HepG2 (cell line): Measurements from ENCODE around the gene TRABD. TPM values are rescaled to one million over a fixed set of nuclear protein-coding genes. Genes with fewer than 3 reads are reported as not detected.

Source experiments
- AKAP8 ChIP-seq: sonication (generic); formaldehyde crosslinking; IDR thresholded peaks from 2 replicates; pipeline ENCODE4 v1.5.1; 2020; ENCODE audit warnings: mild to moderate bottlenecking, missing genetic modification reagents
- KLF12 ChIP-seq: sonication (generic); formaldehyde crosslinking; IDR thresholded peaks from 2 replicates; pipeline ENCODE4 v1.4.0; 2020; ENCODE audit warnings: missing genetic modification reagents, borderline replicate concordance
- KLF6 ChIP-seq: IDR thresholded peaks from 2 replicates; pipeline ENCODE4 v1.8.0; 2016; ENCODE audit warnings: missing biosample characterization, missing genetic modification reagents
- RBFOX2 ChIP-seq: fragments of 200-400 bp; formaldehyde crosslinking; IDR thresholded peaks from 2 replicates; pipeline ENCODE4 v1.6.1; 2017; ENCODE audit warnings: low read depth, mild to moderate bottlenecking, low read length
- ZNF350 ChIP-seq: sonication (generic); formaldehyde crosslinking; IDR thresholded peaks from 2 replicates; pipeline ENCODE4 v1.4.0; 2020; ENCODE audit warnings: mild to moderate bottlenecking, low read depth, missing genetic modification reagents, borderline replicate concordance
- polyA plus RNA-seq, 8 experiments: library from polyadenylated mRNA; depleted of rRNA in 3 of 8; stranded (reverse) in 7 of 8; unstranded in 1 of 8; fragments of >200 nt; fragmentation: Illumina TruSeq in 4 of 8; extraction: Trizol in 4 of 8; gene quantifications; 2 replicates each; pipeline versions ENCODE4 v1.2.1 to v1.2.3, GENCODE V29; 2011 to 2016; ENCODE audit warnings: low read depth in 4 of 8, missing spikeins in 1 of 8, mixed read lengths in 1 of 8; ENCODE audit not compliant: insufficient read depth in 1 of 8
- total RNA-seq, 5 experiments: library from RNA; depleted of rRNA; stranded (reverse); fragments of >200 nt; fragmentation: Illumina TruSeq; extraction: Trizol; gene quantifications; 2 replicates each; pipeline ENCODE4 v1.2.3, GENCODE V29; 2016; ENCODE audit warnings: low read depth in 1 of 5
- TF ChIP-seq, protein P1 (sequence below): sonication (generic); formaldehyde crosslinking; IDR thresholded peaks from 2 replicates; pipeline ENCODE4 v1.4.0; 2020; ENCODE audit warnings: missing genetic modification reagents
- TF ChIP-seq, protein P2 (sequence below): sonication (generic); formaldehyde crosslinking; IDR thresholded peaks from 2 replicates; pipeline ENCODE4 v1.5.0; 2020; ENCODE audit warnings: missing genetic modification reagents
- TF ChIP-seq, protein P3 (sequence below), 2 experiments: sonication (generic) in 1 of 2; formaldehyde crosslinking in 1 of 2; IDR thresholded peaks; 2 replicates each; pipeline versions ENCODE4 v1.4.0 to v1.6.1; 2016 to 2020; ENCODE audit warnings: borderline replicate concordance in 1 of 2, low read depth in 1 of 2, mild to moderate bottlenecking in 1 of 2, missing genetic modification reagents in 1 of 2
- TF ChIP-seq, protein P4 (sequence below): sonication (generic); formaldehyde crosslinking; IDR thresholded peaks from 2 replicates; pipeline ENCODE4 v1.4.0; 2020; ENCODE audit warnings: missing genetic modification reagents, borderline replicate concordance
- TF ChIP-seq, protein P5 (sequence below): sonication (generic); formaldehyde crosslinking; IDR thresholded peaks from 2 replicates; pipeline ENCODE4 v1.5.0; 2020; ENCODE audit warnings: mild to moderate bottlenecking, missing genetic modification reagents

TRABD gene
- total and polyA plus RNA-seq, 2 of the 13 experiments (the other 11 are each of a cell fraction or from before 2014, with no cell fraction given) = 21.5 to 28.9 TPM

DNA sequence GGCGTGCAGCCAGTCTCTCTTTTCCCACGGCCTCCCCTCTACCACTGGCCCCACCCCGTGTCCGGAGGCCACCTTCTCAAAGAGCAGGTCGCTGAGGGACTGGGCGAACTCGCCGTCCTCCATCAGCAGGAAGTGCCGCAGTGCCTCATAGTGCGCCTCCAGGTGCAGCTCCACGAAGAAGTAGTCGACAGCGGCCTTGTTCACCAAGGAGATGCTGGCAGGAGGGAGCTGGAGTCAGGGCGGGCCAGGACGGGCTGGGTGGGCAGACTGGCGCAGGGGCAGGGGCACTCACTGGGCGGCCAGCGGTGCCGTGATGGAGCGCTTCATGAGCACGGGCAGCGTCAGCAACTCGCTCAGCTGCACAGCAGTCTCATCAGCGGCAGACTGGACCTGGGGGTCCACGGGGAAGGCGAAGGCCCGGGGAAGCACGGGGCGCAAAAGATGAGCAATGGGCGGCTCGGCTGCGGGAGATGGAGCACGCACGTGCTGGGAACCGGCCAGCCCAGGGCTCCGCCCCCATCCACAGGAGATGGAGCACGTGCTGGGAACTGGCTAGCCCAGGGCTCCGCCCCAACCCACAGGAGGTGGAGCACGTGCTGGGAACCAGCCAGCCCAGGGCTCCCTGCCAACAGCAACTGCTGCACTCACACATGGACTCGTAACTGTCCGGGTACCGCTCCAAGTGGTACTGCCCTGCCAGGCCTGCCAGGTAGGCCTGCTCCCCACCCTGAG lies 33.4 kb downstream of the TRABD start (continued):
- TF ChIP-seq, protein P1, sequence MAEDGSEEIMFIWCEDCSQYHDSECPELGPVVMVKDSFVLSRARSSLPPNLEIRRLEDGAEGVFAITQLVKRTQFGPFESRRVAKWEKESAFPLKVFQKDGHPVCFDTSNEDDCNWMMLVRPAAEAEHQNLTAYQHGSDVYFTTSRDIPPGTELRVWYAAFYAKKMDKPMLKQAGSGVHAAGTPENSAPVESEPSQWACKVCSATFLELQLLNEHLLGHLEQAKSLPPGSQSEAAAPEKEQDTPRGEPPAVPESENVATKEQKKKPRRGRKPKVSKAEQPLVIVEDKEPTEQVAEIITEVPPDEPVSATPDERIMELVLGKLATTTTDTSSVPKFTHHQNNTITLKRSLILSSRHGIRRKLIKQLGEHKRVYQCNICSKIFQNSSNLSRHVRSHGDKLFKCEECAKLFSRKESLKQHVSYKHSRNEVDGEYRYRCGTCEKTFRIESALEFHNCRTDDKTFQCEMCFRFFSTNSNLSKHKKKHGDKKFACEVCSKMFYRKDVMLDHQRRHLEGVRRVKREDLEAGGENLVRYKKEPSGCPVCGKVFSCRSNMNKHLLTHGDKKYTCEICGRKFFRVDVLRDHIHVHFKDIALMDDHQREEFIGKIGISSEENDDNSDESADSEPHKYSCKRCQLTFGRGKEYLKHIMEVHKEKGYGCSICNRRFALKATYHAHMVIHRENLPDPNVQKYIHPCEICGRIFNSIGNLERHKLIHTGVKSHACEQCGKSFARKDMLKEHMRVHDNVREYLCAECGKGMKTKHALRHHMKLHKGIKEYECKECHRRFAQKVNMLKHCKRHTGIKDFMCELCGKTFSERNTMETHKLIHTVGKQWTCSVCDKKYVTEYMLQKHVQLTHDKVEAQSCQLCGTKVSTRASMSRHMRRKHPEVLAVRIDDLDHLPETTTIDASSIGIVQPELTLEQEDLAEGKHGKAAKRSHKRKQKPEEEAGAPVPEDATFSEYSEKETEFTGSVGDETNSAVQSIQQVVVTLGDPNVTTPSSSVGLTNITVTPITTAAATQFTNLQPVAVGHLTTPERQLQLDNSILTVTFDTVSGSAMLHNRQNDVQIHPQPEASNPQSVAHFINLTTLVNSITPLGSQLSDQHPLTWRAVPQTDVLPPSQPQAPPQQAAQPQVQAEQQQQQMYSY (CRISPR knock-in tag) = no peak
- TF ChIP-seq, protein P2, sequence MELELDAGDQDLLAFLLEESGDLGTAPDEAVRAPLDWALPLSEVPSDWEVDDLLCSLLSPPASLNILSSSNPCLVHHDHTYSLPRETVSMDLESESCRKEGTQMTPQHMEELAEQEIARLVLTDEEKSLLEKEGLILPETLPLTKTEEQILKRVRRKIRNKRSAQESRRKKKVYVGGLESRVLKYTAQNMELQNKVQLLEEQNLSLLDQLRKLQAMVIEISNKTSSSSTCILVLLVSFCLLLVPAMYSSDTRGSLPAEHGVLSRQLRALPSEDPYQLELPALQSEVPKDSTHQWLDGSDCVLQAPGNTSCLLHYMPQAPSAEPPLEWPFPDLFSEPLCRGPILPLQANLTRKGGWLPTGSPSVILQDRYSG (CRISPR knock-in tag) = no peak
- TF ChIP-seq RBFOX2 (peak; percentile 38), AKAP8 (peak; percentile 11; the same call in 1 of the 2 replicates), ZNF350 (no peak), KLF12 (CRISPR knock-in tag) (no peak), KLF6 (CRISPR knock-in tag) (no peak)
- TF ChIP-seq, protein P3, sequence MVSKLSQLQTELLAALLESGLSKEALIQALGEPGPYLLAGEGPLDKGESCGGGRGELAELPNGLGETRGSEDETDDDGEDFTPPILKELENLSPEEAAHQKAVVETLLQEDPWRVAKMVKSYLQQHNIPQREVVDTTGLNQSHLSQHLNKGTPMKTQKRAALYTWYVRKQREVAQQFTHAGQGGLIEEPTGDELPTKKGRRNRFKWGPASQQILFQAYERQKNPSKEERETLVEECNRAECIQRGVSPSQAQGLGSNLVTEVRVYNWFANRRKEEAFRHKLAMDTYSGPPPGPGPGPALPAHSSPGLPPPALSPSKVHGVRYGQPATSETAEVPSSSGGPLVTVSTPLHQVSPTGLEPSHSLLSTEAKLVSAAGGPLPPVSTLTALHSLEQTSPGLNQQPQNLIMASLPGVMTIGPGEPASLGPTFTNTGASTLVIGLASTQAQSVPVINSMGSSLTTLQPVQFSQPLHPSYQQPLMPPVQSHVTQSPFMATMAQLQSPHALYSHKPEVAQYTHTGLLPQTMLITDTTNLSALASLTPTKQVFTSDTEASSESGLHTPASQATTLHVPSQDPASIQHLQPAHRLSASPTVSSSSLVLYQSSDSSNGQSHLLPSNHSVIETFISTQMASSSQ (IDR thresholded peaks at IDR 0.05; ENCODE audit: low read depth) = no peak
- TF ChIP-seq, protein P3 (CRISPR knock-in tag; IDR thresholded peaks at IDR 0.05; ENCODE audit: borderline replicate concordance) = 0 out of 2 replicates have a peak, but pooled peaks have one; percentile 15
- TF ChIP-seq, protein P4, sequence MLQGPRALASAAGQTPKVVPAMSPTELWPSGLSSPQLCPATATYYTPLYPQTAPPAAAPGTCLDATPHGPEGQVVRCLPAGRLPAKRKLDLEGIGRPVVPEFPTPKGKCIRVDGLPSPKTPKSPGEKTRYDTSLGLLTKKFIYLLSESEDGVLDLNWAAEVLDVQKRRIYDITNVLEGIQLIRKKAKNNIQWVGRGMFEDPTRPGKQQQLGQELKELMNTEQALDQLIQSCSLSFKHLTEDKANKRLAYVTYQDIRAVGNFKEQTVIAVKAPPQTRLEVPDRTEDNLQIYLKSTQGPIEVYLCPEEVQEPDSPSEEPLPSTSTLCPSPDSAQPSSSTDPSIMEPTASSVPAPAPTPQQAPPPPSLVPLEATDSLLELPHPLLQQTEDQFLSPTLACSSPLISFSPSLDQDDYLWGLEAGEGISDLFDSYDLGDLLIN = no peak
- TF ChIP-seq, protein P5, sequence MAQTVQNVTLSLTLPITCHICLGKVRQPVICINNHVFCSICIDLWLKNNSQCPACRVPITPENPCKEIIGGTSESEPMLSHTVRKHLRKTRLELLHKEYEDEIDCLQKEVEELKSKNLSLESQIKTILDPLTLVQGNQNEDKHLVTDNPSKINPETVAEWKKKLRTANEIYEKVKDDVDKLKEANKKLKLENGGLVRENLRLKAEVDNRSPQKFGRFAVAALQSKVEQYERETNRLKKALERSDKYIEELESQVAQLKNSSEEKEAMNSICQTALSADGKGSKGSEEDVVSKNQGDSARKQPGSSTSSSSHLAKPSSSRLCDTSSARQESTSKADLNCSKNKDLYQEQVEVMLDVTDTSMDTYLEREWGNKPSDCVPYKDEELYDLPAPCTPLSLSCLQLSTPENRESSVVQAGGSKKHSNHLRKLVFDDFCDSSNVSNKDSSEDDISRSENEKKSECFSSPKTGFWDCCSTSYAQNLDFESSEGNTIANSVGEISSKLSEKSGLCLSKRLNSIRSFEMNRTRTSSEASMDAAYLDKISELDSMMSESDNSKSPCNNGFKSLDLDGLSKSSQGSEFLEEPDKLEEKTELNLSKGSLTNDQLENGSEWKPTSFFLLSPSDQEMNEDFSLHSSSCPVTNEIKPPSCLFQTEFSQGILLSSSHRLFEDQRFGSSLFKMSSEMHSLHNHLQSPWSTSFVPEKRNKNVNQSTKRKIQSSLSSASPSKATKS (CRISPR knock-in tag) = no peak
